Measurements from ENCODE around the gene CPNE2.

- TF ChIP-seq GABPA (IDR thresholded peaks at IDR 0.05 in 1 of 2, conservative IDR thresholded peaks at IDR 0.05 in 1 of 2) (no peak), REST (IDR thresholded peaks at IDR 0.05) (no peak)
- TF ChIP-seq, protein P1, sequence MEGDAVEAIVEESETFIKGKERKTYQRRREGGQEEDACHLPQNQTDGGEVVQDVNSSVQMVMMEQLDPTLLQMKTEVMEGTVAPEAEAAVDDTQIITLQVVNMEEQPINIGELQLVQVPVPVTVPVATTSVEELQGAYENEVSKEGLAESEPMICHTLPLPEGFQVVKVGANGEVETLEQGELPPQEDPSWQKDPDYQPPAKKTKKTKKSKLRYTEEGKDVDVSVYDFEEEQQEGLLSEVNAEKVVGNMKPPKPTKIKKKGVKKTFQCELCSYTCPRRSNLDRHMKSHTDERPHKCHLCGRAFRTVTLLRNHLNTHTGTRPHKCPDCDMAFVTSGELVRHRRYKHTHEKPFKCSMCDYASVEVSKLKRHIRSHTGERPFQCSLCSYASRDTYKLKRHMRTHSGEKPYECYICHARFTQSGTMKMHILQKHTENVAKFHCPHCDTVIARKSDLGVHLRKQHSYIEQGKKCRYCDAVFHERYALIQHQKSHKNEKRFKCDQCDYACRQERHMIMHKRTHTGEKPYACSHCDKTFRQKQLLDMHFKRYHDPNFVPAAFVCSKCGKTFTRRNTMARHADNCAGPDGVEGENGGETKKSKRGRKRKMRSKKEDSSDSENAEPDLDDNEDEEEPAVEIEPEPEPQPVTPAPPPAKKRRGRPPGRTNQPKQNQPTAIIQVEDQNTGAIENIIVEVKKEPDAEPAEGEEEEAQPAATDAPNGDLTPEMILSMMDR (IDR thresholded peaks at IDR 0.05; ENCODE audit: low read depth, low read length, missing input control) = no peak
These were observed 16.0 kb downstream of the CPNE2 start for GRCh38 chr16:57108432-57108831.
